HG03045 (cell line): ENCODE data around the gene SPATA19.

Source experiments
- ATAC-seq: cut with Tn5 transposase; IDR thresholded peaks from one replicate; pipeline ENCODE4 v1.9.1; 2021; ENCODE audit warnings: mild to moderate bottlenecking, moderate library complexity; ENCODE audit not compliant: unreplicated experiment

SPATA19 gene

GRCh38 chr11:133819114-133819513 is 26.2 kb downstream of the SPATA19 start:
- no peak for ATAC-seq

- ATAC-seq = no peak
Measured at GRCh38 chr11:133818302-133818701, 27.0 kb downstream of the SPATA19 start.

GRCh38 chr11:133817449-133817848 is 27.9 kb downstream of the SPATA19 start:
- ATAC-seq = no peak

GRCh38 chr11:133816146-133816870 is 29.0 kb downstream of the SPATA19 start:
- ATAC-seq = no peak

- ATAC-seq = no peak
Measured at GRCh38 chr11:133815636-133816035, 29.7 kb downstream of the SPATA19 start.

- ATAC-seq = no peak
Measured at GRCh38 chr11:133814588-133815100, 30.7 kb downstream of the SPATA19 start.

GRCh38 chr11:133811850-133812685 is 33.2 kb downstream of the SPATA19 start:
- ATAC-seq = no peak

- no peak for ATAC-seq
Measured at GRCh38 chr11:133810766-133811165, 34.5 kb downstream of the SPATA19 start.

- no peak for ATAC-seq
Measured at GRCh38 chr11:133809569-133810491, 35.5 kb downstream of the SPATA19 start.

- ATAC-seq = no peak
Measured at GRCh38 chr11:133808393-133809140, 36.7 kb downstream of the SPATA19 start.

GRCh38 chr11:133803026-133803425 is 42.3 kb downstream of the SPATA19 start:
- no peak for ATAC-seq

- no peak for ATAC-seq
Measured at GRCh38 chr11:133801356-133801755, 44.0 kb downstream of the SPATA19 start.

GRCh38 chr11:133800666-133801065 is 44.6 kb downstream of the SPATA19 start:
- ATAC-seq = no peak

- no peak for ATAC-seq
Measured at GRCh38 chr11:133797554-133797953, 47.8 kb downstream of the SPATA19 start.

- ATAC-seq = no peak
Measured at GRCh38 chr11:133796043-133796795, 49.1 kb downstream of the SPATA19 start.

- no peak for ATAC-seq
Measured at GRCh38 chr11:133795088-133795487, 50.2 kb downstream of the SPATA19 start.

- no peak for ATAC-seq
Measured at GRCh38 chr11:133794205-133794604, 51.1 kb downstream of the SPATA19 start.

GRCh38 chr11:133793271-133794035 is 51.9 kb downstream of the SPATA19 start:
- no peak for ATAC-seq

- no peak for ATAC-seq
Measured at GRCh38 chr11:133790995-133791394, 54.3 kb downstream of the SPATA19 start.
